Spleen (tissue), 7 donors: ENCODE results near the gene NUPR1.

Source experiments
- CTCF ChIP-seq, 11 experiments: fragments of 200-600 bp in 7 of 11; fragments of 450-650 bp in 4 of 11; sonication (generic) in 4 of 11; IDR thresholded peaks in 8 of 11; conservative IDR thresholded peaks in 3 of 11; 1 replicate in 7 of 11; 2 replicates in 4 of 11; pipeline versions ENCODE4 v1.4.0 to v1.8.0; 2016 to 2021; ENCODE audit warnings: antibody characterized with exemption in 11 of 11, inconsistent platforms in 4 of 11, mild to moderate bottlenecking in 1 of 11
- POLR2A ChIP-seq, 3 donors: fragments of 450-650 bp; IDR thresholded peaks; one replicate each; pipeline ENCODE4 v1.5.1; 2017; ENCODE audit warnings: antibody characterized with exemption in 3 of 3, mild to moderate bottlenecking in 1 of 3
- POLR2AphosphoS5 ChIP-seq, 3 donors: sonication (generic); formaldehyde crosslinking; IDR thresholded peaks; one replicate each; pipeline ENCODE4 v1.5.1; 2017; ENCODE audit warnings: antibody characterized with exemption in 3 of 3
- donor health status: DM: no; HTN: no; CAD: no; lungs with moderate emphysema.
- donor health status: DM: no; HTN: no; CAD: no.
- donor health status: DM: no; HTN: no; CAD: no.

GRCh38 chr16:28558456-28558855 is 19.7 kb upstream of the NUPR1 start:
- no peak for TF ChIP-seq CTCF (IDR thresholded peaks at IDR 0.05 in 8 of 11, conservative IDR thresholded peaks at IDR 0.05 in 3 of 11)
- no peak for TF ChIP-seq POLR2A (IDR thresholded peaks at IDR 0.05)
- TF ChIP-seq POLR2AphosphoS5 (IDR thresholded peaks at IDR 0.05) = no peak
